Central memory CD8-positive, alpha-beta T cell (primary cell): ENCODE data around the gene ERP27.
A peak's percentile ranks its signal among the peaks of the same experiment; 100 is the strongest.

ENCODE experiments used
- ATAC-seq: fragments of 150-1000 bp; cut with Tn5 transposase; replicated peaks from 2 replicates; pipeline ENCODE4 v1.10.0; 2022; ENCODE audit warnings: mild to moderate bottlenecking, moderate FRiP score, moderate number of reproducible peaks; ENCODE audit not compliant: poor library complexity, severe bottlenecking; ENCODE audit errors: extremely low read depth
- DNase-seq, 2 donors: peaks; one replicate each; pipeline ENCODE4 v3.0.0; 2021; ENCODE audit warnings: low spot score in 2 of 2
- H3K27ac Mint-ChIP-seq: one replicate; pipeline ENCODE4 v1.8.0; 2022; ENCODE audit warnings: low read depth, mild to moderate bottlenecking, moderate library complexity, mixed read lengths
- H3K27me3 Mint-ChIP-seq: one replicate; pipeline ENCODE4 v1.8.0; 2022; ENCODE audit warnings: mixed read lengths
- H3K36me3 Mint-ChIP-seq: one replicate; pipeline ENCODE4 v1.8.0; 2022; ENCODE audit warnings: mild to moderate bottlenecking, moderate library complexity, mixed read lengths; ENCODE audit not compliant: insufficient read depth
- H3K4me1 Mint-ChIP-seq: one replicate; pipeline ENCODE4 v1.8.0; 2022; ENCODE audit warnings: mixed read lengths
- H3K4me3 Mint-ChIP-seq: one replicate; pipeline ENCODE4 v1.8.0; 2022; ENCODE audit warnings: mild to moderate bottlenecking, moderate library complexity, mixed read lengths
- H3K9me3 Mint-ChIP-seq: one replicate; pipeline ENCODE4 v1.8.0; 2022; ENCODE audit warnings: mixed read lengths

The ERP27 gene

GRCh38 chr12:14946861-14947260 is 8.5 kb upstream of the ERP27 start:
- H3K4me1 Mint-ChIP-seq, result peaks cover 71% of the 10 kb centered on the region
- H3K9me3 Mint-ChIP-seq, result no peaks in the 10 kb centered on the region
- H3K27ac Mint-ChIP-seq, result peak overlapping the region; percentile 98
- no peaks in the 10 kb centered on the region for H3K27me3 Mint-ChIP-seq
- H3K36me3 Mint-ChIP-seq, result peaks cover 86% of the 10 kb centered on the region
- DNase-seq (no peak), ATAC-seq (no peak)
- no peak overlapping the region for H3K4me3 Mint-ChIP-seq

GRCh38 chr12:14946162-14946561 is 7.8 kb upstream of the ERP27 start:
- Mint-ChIP-seq H3K27ac (peak overlapping the region; percentile 79), H3K36me3 (peaks cover 84% of the 10 kb centered on the region), H3K9me3 (no peaks in the 10 kb centered on the region), H3K4me1 (peaks cover 65% of the 10 kb centered on the region), H3K4me3 (peak overlapping the region; percentile 10), H3K27me3 (no peaks in the 10 kb centered on the region)
- ATAC-seq (no peak), DNase-seq (no peak)

GRCh38 chr12:14942196-14942931 is 4.0 kb upstream of the ERP27 start:
- Mint-ChIP-seq H3K9me3 (no peaks in the 10 kb centered on the region), H3K4me1 (peaks cover 66% of the 10 kb centered on the region), H3K36me3 (peaks cover 76% of the 10 kb centered on the region), H3K27ac (peak overlapping the region; percentile 36), H3K27me3 (no peaks in the 10 kb centered on the region), H3K4me3 (peak overlapping the region; percentile 1)
- ATAC-seq (no peak), DNase-seq (no peak)

GRCh38 chr12:14941369-14941768 is 3.0 kb upstream of the ERP27 start:
- Mint-ChIP-seq H3K36me3 (peaks cover 72% of the 10 kb centered on the region), H3K4me1 (peaks cover 64% of the 10 kb centered on the region), H3K4me3 (no peak overlapping the region), H3K27ac (peak overlapping the region; percentile 75), H3K9me3 (no peaks in the 10 kb centered on the region), H3K27me3 (no peaks in the 10 kb centered on the region)
- DNase-seq (no peak), ATAC-seq (no peak)

GRCh38 chr12:14937689-14938088 is 648 bp downstream of the ERP27 start:
- ATAC-seq (peak; percentile 47), DNase-seq (no peak)
- Mint-ChIP-seq H3K27ac (peak overlapping the region; percentile 75), H3K27me3 (no peaks in the 10 kb centered on the region), H3K36me3 (peaks cover 54% of the 10 kb centered on the region), H3K4me1 (peaks cover 47% of the 10 kb centered on the region), H3K9me3 (no peaks in the 10 kb centered on the region), H3K4me3 (no peak overlapping the region)

GRCh38 chr12:14937014-14937413 is 1.3 kb downstream of the ERP27 start:
- ATAC-seq, result no peak
- no peak for DNase-seq
- H3K9me3 Mint-ChIP-seq, result no peaks in the 10 kb centered on the region
- no peak overlapping the region for H3K4me3 Mint-ChIP-seq
- peak overlapping the region; percentile 75 for H3K27ac Mint-ChIP-seq
- H3K36me3 Mint-ChIP-seq, result peaks cover 52% of the 10 kb centered on the region
- peaks cover 40% of the 10 kb centered on the region for H3K4me1 Mint-ChIP-seq
- no peaks in the 10 kb centered on the region for H3K27me3 Mint-ChIP-seq

GRCh38 chr12:14936224-14936861 is 2.0 kb downstream of the ERP27 start:
- Mint-ChIP-seq H3K27ac (peak overlapping the region; percentile 50), H3K27me3 (no peaks in the 10 kb centered on the region), H3K4me3 (no peak overlapping the region), H3K4me1 (peaks cover 38% of the 10 kb centered on the region), H3K36me3 (peaks cover 51% of the 10 kb centered on the region), H3K9me3 (no peaks in the 10 kb centered on the region)
- ATAC-seq (no peak), DNase-seq (no peak)

GRCh38 chr12:14935031-14935430 is 3.3 kb downstream of the ERP27 start:
- Mint-ChIP-seq H3K27me3 (no peaks in the 10 kb centered on the region), H3K4me1 (peaks cover 28% of the 10 kb centered on the region), H3K36me3 (peaks cover 50% of the 10 kb centered on the region), H3K27ac (peak overlapping the region; percentile 12), H3K4me3 (no peak overlapping the region), H3K9me3 (no peaks in the 10 kb centered on the region)
- DNase-seq (no peak), ATAC-seq (no peak)

- H3K9me3 Mint-ChIP-seq, result no peaks in the 10 kb centered on the region
- H3K36me3 Mint-ChIP-seq, result peaks cover 48% of the 10 kb centered on the region
- H3K4me3 Mint-ChIP-seq, result no peak overlapping the region
- DNase-seq (no peak), ATAC-seq (no peak)
- peaks cover 22% of the 10 kb centered on the region for H3K4me1 Mint-ChIP-seq
- H3K27ac Mint-ChIP-seq, result peak overlapping the region; percentile 33
- no peaks in the 10 kb centered on the region for H3K27me3 Mint-ChIP-seq
Measured at GRCh38 chr12:14934511-14934910, 3.8 kb downstream of the ERP27 start.

GRCh38 chr12:14931791-14932560 is 6.4 kb downstream of the ERP27 start:
- Mint-ChIP-seq H3K36me3 (peaks cover 43% of the 10 kb centered on the region), H3K4me1 (peaks cover 8% of the 10 kb centered on the region), H3K9me3 (no peaks in the 10 kb centered on the region), H3K27ac (peak overlapping the region; percentile 13), H3K27me3 (no peaks in the 10 kb centered on the region), H3K4me3 (no peak overlapping the region)
- DNase-seq (no peak), ATAC-seq (no peak)

GRCh38 chr12:14931359-14931758 is 7.0 kb downstream of the ERP27 start:
- Mint-ChIP-seq H3K27ac (no peak overlapping the region), H3K27me3 (no peaks in the 10 kb centered on the region), H3K4me1 (peaks cover 7% of the 10 kb centered on the region), H3K36me3 (peaks cover 40% of the 10 kb centered on the region), H3K4me3 (no peak overlapping the region), H3K9me3 (no peaks in the 10 kb centered on the region)
- DNase-seq (no peak), ATAC-seq (no peak)

- H3K27ac Mint-ChIP-seq, result no peak overlapping the region
- no peaks in the 10 kb centered on the region for H3K9me3 Mint-ChIP-seq
- no peaks in the 10 kb centered on the region for H3K27me3 Mint-ChIP-seq
- ATAC-seq, result no peak
- H3K4me1 Mint-ChIP-seq, result peaks cover 7% of the 10 kb centered on the region
- DNase-seq, result no peak
- peaks cover 37% of the 10 kb centered on the region for H3K36me3 Mint-ChIP-seq
- H3K4me3 Mint-ChIP-seq, result no peak overlapping the region
Measured at GRCh38 chr12:14930299-14930698, 8.0 kb downstream of the ERP27 start.
